GM12875 (cell line): ENCODE results near the gene QRSL1.
A peak's percentile ranks its signal among the peaks of the same experiment; 100 is the strongest.
"Not testable (repeated sequence)": the region's sequence is repeated elsewhere in the genome, so short reads cannot be mapped to it uniquely, and the experiment has no call there.

Experiments
- H3K4me3 ChIP-seq: one replicate; pipeline ENCODE4 v1.5.1; 2011; ENCODE audit warnings: low read depth, low read length, control low read depth
- CTCF ChIP-seq: IDR thresholded peaks from 2 replicates; pipeline ENCODE4 v1.5.1; 2011; ENCODE audit warnings: low read depth, mild to moderate bottlenecking, control low read depth, inconsistent platforms, low read length, moderate library complexity, borderline replicate concordance; ENCODE audit not compliant: insufficient read depth

The QRSL1 gene

DNA sequence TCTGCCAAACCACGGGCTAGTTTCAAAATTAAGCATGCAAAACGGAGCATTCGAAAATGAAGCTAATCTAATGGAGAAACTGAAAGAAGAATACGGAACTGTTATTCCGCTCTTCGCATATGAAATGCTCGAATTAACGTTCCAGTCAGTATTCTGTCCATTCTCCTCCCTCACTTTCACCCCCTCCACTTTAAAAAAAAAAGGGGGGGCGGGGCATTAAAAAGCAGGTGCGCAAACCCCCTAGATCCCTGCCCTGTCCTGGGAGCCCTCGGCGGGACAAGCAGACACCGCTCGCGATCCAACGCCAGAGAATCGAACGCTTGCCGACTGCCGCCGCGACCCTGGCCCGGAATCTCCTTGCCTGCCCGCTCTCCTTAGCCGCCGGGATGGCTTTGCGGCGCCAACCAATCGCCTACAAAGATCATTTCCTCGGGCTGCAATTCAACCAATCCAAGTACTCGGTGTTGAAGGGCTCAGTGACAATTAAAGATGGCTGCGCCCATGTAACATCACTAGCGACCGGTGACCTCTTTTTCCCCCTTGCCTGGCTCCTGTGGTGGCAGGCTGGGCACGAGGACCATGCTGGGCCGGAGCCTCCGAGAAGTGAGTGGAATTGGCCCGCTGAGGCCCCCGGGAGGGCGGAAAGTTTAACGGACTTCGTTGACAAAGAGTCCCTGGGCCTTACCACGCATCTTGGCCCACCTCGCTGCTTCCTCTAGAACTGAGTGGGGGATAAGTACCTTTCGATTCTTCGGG lies at the start of gene QRSL1, which contains the start of gene RTN4IP1:
TSS of gene QRSL1 (plus strand) at position 476 of the 756 bp plus-strand sequence. CDS start at position 580, 104 bp downstream.
TSS of gene RTN4IP1 (minus strand) at position 396 of the 756 bp plus-strand sequence. CDS start 477 bp downstream, outside the sequence.
- no peak for TF ChIP-seq CTCF
- peak within 1 kb of the TSS; percentile 73 for H3K4me3 ChIP-seq

- no peak for TF ChIP-seq CTCF
- H3K4me3 ChIP-seq = no peak overlapping the region
Measured at GRCh38 chr6:106581468-106581867, 47.9 kb upstream of the QRSL1 start.

- TF ChIP-seq CTCF = no peak
- no peak overlapping the region for H3K4me3 ChIP-seq
Measured at GRCh38 chr6:106586815-106587415, 42.5 kb upstream of the QRSL1 start.

- not testable (repeated sequence) for H3K4me3 ChIP-seq
Measured at GRCh38 chr6:106588937-106589336, 40.4 kb upstream of the QRSL1 start.

- no peak for TF ChIP-seq CTCF
- H3K4me3 ChIP-seq = no peak overlapping the region
Measured at GRCh38 chr6:106591111-106591825, 38.1 kb upstream of the QRSL1 start.

GRCh38 chr6:106599440-106599839 lies 29.9 kb upstream of the QRSL1 start:
- H3K4me3 ChIP-seq = no peak overlapping the region
- no peak for TF ChIP-seq CTCF

GRCh38 chr6:106600329-106600728 lies 29.0 kb upstream of the QRSL1 start:
- TF ChIP-seq CTCF = no peak
- H3K4me3 ChIP-seq = no peak overlapping the region
